NCI-H345 treated with DMSO at 0.1 percent for 48 hours (cell line): ENCODE data around the gene NUP210L.

Source experiments
- DNase-seq: peaks from one replicate; lab custom pipeline; 2025; ENCODE audit not compliant: unreplicated experiment; lab: John Stamatoyannopoulos, UW

NUP210L gene

GRCh38 chr1:153945795-153946621 is 208.9 kb downstream of the NUP210L start:
- no peak for DNase-seq

DNA sequence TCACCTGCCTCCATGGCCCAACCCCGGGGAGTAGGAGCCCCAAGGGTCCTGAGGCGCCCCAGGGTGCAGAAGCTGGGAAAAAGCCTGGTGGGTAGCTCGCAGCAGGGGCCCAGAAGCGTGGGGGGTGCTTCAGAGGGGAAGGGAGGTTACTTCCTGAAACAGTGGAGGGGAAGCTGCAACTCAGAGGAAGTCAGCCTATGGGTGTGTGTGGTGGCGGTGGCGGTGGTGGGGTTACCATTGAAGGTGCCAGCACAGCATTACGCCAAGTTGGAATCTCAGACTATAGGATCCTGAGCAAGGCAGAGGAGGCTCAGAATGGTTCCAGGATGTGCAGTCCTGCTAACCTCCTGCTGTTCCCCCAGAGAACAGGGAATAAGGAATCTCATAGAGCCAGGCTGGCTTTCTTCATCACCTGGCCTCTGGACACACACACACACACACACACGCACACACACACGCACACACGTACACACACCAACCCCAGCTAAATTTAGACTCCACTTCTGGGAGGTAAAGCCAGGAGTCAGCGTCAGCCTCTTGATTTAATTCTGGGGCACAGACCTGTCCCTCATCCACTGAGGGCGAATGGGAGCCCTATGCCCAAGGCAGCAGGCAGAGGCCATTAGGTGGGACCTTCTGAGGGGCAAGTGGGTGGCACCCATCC is 209.6 kb downstream of the NUP210L start:
- DNase-seq, result no peak

DNA sequence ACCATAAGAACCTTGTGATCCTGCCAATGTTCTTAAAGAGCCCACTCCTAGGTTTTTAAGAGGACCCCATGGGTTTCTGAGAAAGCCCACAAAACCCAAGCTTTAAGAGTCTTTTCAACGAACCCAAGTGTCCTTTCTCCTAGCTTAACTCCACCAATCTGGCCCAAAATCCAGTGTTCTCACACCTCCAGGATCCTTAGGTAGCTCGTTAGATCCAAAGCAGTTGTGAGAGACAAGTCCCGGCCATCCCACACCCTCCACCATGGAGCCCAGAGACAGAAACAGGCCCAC is 210.1 kb downstream of the NUP210L start:
- DNase-seq, result no peak

- DNase-seq, result no peak
Observed at GRCh38 chr1:153944005-153944826, 210.7 kb downstream of the NUP210L start.

- DNase-seq, result no peak
Observed at GRCh38 chr1:153942766-153943549, 211.9 kb downstream of the NUP210L start.
